ENCODE results near the gene ZNF536. TPM values are rescaled to one million over a fixed set of nuclear protein-coding genes. Genes with fewer than 3 reads are reported as not detected.

ZNF536 gene
- total and polyA plus RNA-seq, 8 donors = 0.44 to 13.4 (median 1.1) TPM; not detected in 1

- TF ChIP-seq CTCF (IDR thresholded peaks at IDR 0.05) = no peak
- TF ChIP-seq POLR2A (IDR thresholded peaks at IDR 0.05) = no peak
- no peak for TF ChIP-seq POLR2AphosphoS5 (IDR thresholded peaks at IDR 0.05)
- TF ChIP-seq EP300 (IDR thresholded peaks at IDR 0.05) = no peak
- no peak for DNase-seq
- Histone ChIP-seq H3K9me3 (no peaks in the 10 kb centered on the region), H3K4me1 (no peaks in the 10 kb centered on the region), H3K27ac (no peak overlapping the region), H3K27me3 (peaks cover 0 to 7% (median 0%) of the 10 kb centered on the region in 3 donors), H3K36me3 (no peaks in the 10 kb centered on the region), H3K4me3 (no peak overlapping the region)
- 69 to 77% (median 73%) methylated on average over 2 of the region's 2 CpGs for WGBS, 5 donors
- intact Hi-C loops (cut with DNase I; ENCODE audit: low total_unique reads) = no loop called here
These were observed 175.1 kb downstream of the ZNF536 start for GRCh38 chr19:30547246-30547645.

GRCh38 chr19:30549151-30549550, 177.0 kb downstream of the ZNF536 start:
- Histone ChIP-seq H3K27me3 (peaks cover 0 to 13% (median 0%) of the 10 kb centered on the region in 3 donors), H3K27ac (no peak overlapping the region), H3K4me1 (no peaks in the 10 kb centered on the region), H3K9me3 (no peaks in the 10 kb centered on the region), H3K4me3 (no peak overlapping the region), H3K36me3 (no peaks in the 10 kb centered on the region)
- WGBS, 5 donors = 77 to 97% (median 85%) methylated on average over 7 to 13 of the region's 13 CpGs
- no peak for DNase-seq
- TF ChIP-seq EP300 (IDR thresholded peaks at IDR 0.05) = no peak
- TF ChIP-seq POLR2AphosphoS5 (IDR thresholded peaks at IDR 0.05) = no peak
- no peak for TF ChIP-seq POLR2A (IDR thresholded peaks at IDR 0.05)
- no peak for TF ChIP-seq CTCF (IDR thresholded peaks at IDR 0.05)
- intact Hi-C loops (cut with DNase I; ENCODE audit: low total_unique reads) = no loop called here

- WGBS, 5 donors = 52 to 65% (median 63%) methylated on average over 11 of the region's 11 CpGs
- no peak for DNase-seq
- Histone ChIP-seq H3K27me3 (peaks cover 0 to 13% (median 0%) of the 10 kb centered on the region in 3 donors), H3K9me3 (no peaks in the 10 kb centered on the region), H3K4me3 (no peak overlapping the region), H3K27ac (no peak overlapping the region), H3K4me1 (peaks cover 0 to 4% (median under 1%) of the 10 kb centered on the region in 4 donors), H3K36me3 (no peaks in the 10 kb centered on the region)
- TF ChIP-seq POLR2AphosphoS5 (IDR thresholded peaks at IDR 0.05) (no peak), CTCF (IDR thresholded peaks at IDR 0.05) (no peak), POLR2A (IDR thresholded peaks at IDR 0.05) (no peak), EP300 (IDR thresholded peaks at IDR 0.05) (no peak)
- intact Hi-C loops (cut with DNase I; ENCODE audit: low total_unique reads) = no loop called here
These were observed 179.1 kb downstream of the ZNF536 start for GRCh38 chr19:30551271-30551670.

DNA sequence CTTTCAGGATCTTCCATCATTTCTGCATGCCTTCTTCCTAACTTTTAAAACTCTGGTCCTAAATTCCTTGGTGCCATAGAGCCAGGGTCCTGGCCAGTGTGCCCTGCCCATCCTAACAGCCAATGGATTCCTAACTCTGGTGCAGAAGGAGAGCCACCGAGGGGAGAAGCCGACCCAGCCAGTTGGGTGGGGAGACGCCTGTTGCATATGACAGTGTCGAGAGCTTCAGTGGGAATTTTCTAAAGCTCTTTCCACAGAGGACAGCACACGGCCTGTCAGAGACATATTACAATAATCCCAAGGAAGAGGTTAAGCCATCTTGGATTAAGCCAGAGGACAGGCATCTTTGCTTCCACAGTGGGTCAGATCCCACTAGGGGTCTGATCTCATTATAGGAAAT, 180.4 kb downstream of the ZNF536 start:
- intact Hi-C loops (cut with DNase I; ENCODE audit: low total_unique reads) = no loop called here
- 82 to 95% (median 89%) methylated on average over 5 of the region's 5 CpGs for WGBS, 5 donors
- H3K36me3 ChIP-seq = no peaks in the 10 kb centered on the region

GRCh38 chr19:30555075-30555790, 183.0 kb downstream of the ZNF536 start:
- Histone ChIP-seq H3K27ac (no peak overlapping the region), H3K4me1 (peaks cover 0 to 11% (median 5%) of the 10 kb centered on the region in 4 donors), H3K27me3 (peaks cover 0 to 24% (median 0%) of the 10 kb centered on the region in 3 donors), H3K36me3 (no peaks in the 10 kb centered on the region), H3K4me3 (no peak overlapping the region), H3K9me3 (no peaks in the 10 kb centered on the region)
- 74 to 77% (median 76%) methylated on average over 12 of the region's 12 CpGs for WGBS, 5 donors
- no peak for DNase-seq
- intact Hi-C loops (cut with DNase I; ENCODE audit: low total_unique reads) = no loop called here
- no peak for TF ChIP-seq EP300 (IDR thresholded peaks at IDR 0.05)
- TF ChIP-seq POLR2A (IDR thresholded peaks at IDR 0.05) = no peak
- no peak for TF ChIP-seq CTCF (IDR thresholded peaks at IDR 0.05)
- no peak for TF ChIP-seq POLR2AphosphoS5 (IDR thresholded peaks at IDR 0.05)

More for the DNA sequence above, 180.4 kb downstream of the ZNF536 start:
- TF ChIP-seq EP300 (IDR thresholded peaks at IDR 0.05) (no peak), POLR2A (IDR thresholded peaks at IDR 0.05) (no peak)
- H3K27ac ChIP-seq = no peak overlapping the region
- H3K4me3 ChIP-seq = no peak overlapping the region
- DNase-seq = no peak
- H3K27me3 ChIP-seq = peaks cover 0 to 13% (median 0%) of the 10 kb centered on the region in 3 donors
- peaks cover 0 to 11% (median 5%) of the 10 kb centered on the region in 4 donors for H3K4me1 ChIP-seq
- H3K9me3 ChIP-seq = no peaks in the 10 kb centered on the region
